Ishikawa (cell line): ENCODE measurements around the gene LCN9.

Experiments used
- CEBPB ChIP-seq: IDR thresholded peaks from 2 replicates; pipeline ENCODE4 v1.6.1; 2012
- CREB1 ChIP-seq: IDR thresholded peaks from 2 replicates; pipeline ENCODE4 v1.6.1; 2012; ENCODE audit warnings: low read depth
- EGR1 ChIP-seq: IDR thresholded peaks from 2 replicates; pipeline ENCODE4 v1.6.1; 2012
- EP300 ChIP-seq: IDR thresholded peaks from 2 replicates; pipeline ENCODE4 v1.6.1; 2012; ENCODE audit warnings: borderline replicate concordance
- FOXM1 ChIP-seq: IDR thresholded peaks from 2 replicates; pipeline ENCODE4 v1.6.1; 2012; ENCODE audit warnings: low read depth, borderline replicate concordance
- MAX ChIP-seq: IDR thresholded peaks from 2 replicates; pipeline ENCODE4 v1.6.1; 2012
- NFIC ChIP-seq: IDR thresholded peaks from 2 replicates; pipeline ENCODE4 v1.6.1; 2012
- RAD21 ChIP-seq: IDR thresholded peaks from 2 replicates; pipeline ENCODE4 v1.6.1; 2012; ENCODE audit warnings: low read depth
- TAF1 ChIP-seq: IDR thresholded peaks from 2 replicates; pipeline ENCODE4 v1.6.1; 2012; ENCODE audit warnings: low read depth, mild to moderate bottlenecking
- TCF12 ChIP-seq: IDR thresholded peaks from 2 replicates; pipeline ENCODE4 v1.6.1; 2012; ENCODE audit warnings: low read depth
- TEAD4 ChIP-seq: IDR thresholded peaks from 2 replicates; pipeline ENCODE4 v1.6.1; 2012
- USF1 ChIP-seq: IDR thresholded peaks from 2 replicates; pipeline ENCODE4 v1.6.1; 2012
- YY1 ChIP-seq: IDR thresholded peaks from 2 replicates; pipeline ENCODE4 v1.6.1; 2012; ENCODE audit warnings: low read depth
- ZBTB7A ChIP-seq: IDR thresholded peaks from 2 replicates; pipeline ENCODE4 v1.6.1; 2012; ENCODE audit warnings: low read depth
- TF ChIP-seq, protein P1 (sequence below): IDR thresholded peaks from 2 replicates; pipeline ENCODE4 v1.6.1; 2012; ENCODE audit warnings: low read depth, mild to moderate bottlenecking

LCN9 gene

DNA sequence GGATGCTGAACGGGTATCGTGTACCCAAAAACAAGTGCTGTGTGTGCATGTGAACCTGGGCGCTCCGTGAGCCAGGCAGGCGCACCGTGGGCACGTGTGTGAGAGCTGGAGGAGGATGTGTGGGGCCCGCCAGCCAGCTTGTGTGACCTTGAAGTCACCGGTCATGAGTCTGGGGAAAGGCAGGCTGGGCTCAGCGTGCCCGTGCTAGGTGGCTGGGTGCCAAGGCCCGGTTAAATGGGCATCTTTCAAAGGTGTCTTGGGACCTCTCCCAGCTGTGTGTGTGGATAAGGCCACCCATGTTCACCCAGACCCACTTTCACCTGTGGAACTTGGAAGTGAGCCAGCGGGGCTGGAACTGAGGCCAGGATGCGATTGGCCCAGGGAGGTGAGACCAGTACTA, 42.3 kb downstream of the LCN9 start:
- no peak for TF ChIP-seq TCF12
- TF ChIP-seq EP300, result no peak
- TF ChIP-seq FOXM1, result no peak
- TF ChIP-seq TEAD4, result no peak
- TF ChIP-seq YY1, result no peak
- TF ChIP-seq CREB1, result no peak

DNA sequence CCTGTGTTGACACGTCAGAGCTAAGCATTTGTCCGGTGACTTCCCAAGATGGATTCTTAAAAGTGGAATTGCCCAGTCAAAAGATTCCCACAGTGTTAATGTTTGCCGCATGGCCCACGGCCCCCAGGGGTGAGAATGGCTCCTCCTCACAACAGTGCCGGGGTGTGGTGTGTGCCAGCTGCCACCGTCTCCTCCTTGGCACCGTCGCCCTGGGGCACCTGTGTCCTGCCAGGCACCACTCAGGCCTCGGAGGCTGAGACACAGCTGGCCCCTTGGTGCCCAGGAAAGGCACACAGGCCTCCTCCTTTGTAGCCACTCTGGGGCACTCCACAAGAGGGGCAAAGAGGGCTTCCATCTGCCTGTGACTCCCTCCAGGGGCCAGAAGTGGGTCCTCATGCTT, 43.2 kb downstream of the LCN9 start:
- TF ChIP-seq MAX (no peak), TAF1 (no peak), FOXM1 (no peak), ZBTB7A (no peak), RAD21 (no peak), EGR1 (no peak), EP300 (no peak), TCF12 (no peak), CREB1 (no peak), USF1 (no peak), CEBPB (no peak), TEAD4 (no peak), NFIC (no peak), YY1 (no peak)
- TF ChIP-seq, protein P1, sequence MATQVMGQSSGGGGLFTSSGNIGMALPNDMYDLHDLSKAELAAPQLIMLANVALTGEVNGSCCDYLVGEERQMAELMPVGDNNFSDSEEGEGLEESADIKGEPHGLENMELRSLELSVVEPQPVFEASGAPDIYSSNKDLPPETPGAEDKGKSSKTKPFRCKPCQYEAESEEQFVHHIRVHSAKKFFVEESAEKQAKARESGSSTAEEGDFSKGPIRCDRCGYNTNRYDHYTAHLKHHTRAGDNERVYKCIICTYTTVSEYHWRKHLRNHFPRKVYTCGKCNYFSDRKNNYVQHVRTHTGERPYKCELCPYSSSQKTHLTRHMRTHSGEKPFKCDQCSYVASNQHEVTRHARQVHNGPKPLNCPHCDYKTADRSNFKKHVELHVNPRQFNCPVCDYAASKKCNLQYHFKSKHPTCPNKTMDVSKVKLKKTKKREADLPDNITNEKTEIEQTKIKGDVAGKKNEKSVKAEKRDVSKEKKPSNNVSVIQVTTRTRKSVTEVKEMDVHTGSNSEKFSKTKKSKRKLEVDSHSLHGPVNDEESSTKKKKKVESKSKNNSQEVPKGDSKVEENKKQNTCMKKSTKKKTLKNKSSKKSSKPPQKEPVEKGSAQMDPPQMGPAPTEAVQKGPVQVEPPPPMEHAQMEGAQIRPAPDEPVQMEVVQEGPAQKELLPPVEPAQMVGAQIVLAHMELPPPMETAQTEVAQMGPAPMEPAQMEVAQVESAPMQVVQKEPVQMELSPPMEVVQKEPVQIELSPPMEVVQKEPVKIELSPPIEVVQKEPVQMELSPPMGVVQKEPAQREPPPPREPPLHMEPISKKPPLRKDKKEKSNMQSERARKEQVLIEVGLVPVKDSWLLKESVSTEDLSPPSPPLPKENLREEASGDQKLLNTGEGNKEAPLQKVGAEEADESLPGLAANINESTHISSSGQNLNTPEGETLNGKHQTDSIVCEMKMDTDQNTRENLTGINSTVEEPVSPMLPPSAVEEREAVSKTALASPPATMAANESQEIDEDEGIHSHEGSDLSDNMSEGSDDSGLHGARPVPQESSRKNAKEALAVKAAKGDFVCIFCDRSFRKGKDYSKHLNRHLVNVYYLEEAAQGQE, result no peak

DNA sequence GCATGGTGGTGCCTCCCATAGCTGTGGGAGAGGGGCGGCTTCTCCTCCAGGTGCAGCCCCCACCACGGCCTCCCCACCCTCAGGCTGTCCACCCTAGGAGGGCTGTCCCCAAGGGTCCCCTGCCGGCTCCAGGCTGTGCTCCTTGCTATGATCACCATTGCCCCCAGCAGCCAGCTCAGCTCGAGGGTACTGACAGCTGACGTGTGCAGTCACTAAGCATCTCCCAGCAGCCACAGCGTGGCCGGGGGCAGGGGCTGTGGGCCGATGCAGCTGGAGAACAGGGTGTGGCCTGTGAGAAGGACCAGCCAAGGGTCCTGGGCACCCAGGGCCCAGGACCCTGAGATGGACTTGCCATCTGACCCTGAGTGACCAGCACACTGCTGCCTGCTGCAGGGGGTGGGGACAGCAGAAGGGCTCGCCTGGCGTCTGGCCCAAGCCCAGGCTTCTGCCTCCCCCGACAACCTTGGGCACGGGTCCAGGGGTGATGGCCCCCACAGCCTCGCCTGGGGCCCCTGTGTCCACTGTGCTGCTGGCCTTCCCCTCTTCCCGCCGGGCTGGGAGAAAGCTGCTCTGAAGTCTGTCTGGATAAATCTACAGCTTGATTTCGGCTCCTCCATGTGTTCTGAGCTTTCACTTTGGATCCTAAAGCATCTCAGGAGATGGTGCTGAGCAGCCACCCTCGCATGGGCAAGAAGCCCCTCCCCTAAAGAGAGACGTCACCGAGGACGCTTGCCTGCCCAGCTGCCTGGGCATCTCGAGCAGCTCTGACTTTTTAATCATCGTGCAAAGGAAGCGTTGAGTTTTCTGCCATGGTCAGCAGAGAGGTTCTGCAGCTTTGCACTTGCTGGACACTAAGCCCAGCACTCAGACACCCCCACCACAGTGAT, 44.4 kb downstream of the LCN9 start:
- TF ChIP-seq YY1, result no peak
- no peak for TF ChIP-seq MAX

DNA sequence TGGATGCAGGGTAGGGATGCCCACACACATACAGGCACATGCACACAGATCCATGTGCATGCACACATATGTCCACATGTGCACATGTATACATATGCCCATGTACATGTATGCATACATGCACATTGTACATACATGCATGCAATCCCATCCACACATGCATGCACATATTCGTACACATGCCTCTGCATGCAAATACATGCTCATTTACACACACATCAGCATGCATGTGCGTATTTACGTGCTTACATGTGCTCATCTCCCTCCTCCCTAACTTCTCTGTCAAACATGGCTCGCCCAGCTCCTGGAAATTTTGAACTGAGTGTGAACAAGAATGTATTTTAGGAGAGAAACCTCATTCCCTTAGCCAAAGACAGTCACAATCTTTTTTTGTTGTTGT, 45.1 kb downstream of the LCN9 start:
- TF ChIP-seq RAD21, result no peak
- TF ChIP-seq CREB1, result no peak
- TF ChIP-seq NFIC, result no peak
- TF ChIP-seq MAX, result no peak
- TF ChIP-seq USF1, result no peak
- TF ChIP-seq CEBPB, result no peak
- TF ChIP-seq EGR1, result no peak
- TF ChIP-seq YY1, result no peak
- TF ChIP-seq, protein P1, result no peak
- TF ChIP-seq FOXM1, result no peak
- no peak for TF ChIP-seq TEAD4
- TF ChIP-seq ZBTB7A, result no peak
- no peak for TF ChIP-seq TAF1
- no peak for TF ChIP-seq EP300
- TF ChIP-seq TCF12, result no peak

GRCh38 chr9:135711391-135711790, 48.3 kb downstream of the LCN9 start:
- TF ChIP-seq FOXM1 (no peak), NFIC (no peak), TCF12 (no peak), ZBTB7A (no peak)

DNA sequence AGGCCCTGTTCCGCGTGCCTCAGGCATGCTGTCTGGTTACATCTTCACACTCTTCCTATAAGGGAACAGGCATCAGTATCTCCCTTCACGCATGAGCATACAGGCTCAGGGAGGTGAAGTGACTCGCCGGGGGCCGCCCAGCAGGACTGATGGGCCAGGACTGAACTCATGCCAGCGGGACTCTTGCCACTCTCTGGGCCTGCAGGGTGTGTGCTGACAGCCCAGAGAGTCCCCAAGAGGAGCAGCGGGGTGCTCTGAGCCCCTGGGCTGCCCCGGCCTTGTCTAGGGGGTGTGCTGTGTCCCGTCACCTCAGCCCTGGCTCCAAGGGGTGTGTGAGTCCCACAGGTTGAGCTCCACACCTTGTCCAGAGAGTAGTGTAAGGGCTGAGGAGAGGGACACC, 48.8 kb downstream of the LCN9 start:
- TF ChIP-seq, protein P1, result no peak
- TF ChIP-seq MAX (no peak), TAF1 (no peak), NFIC (no peak), TCF12 (no peak), RAD21 (no peak), FOXM1 (no peak), ZBTB7A (no peak), EGR1 (no peak), TEAD4 (no peak), USF1 (no peak), CEBPB (no peak), YY1 (no peak), EP300 (no peak), CREB1 (no peak)
